MM.1S (cell line): Measurements from ENCODE around the gene RASSF3.

Experiments
- DNase-seq: peaks from one replicate; pipeline ENCODE4 v3.0.0-alpha.2; 2015
- H2AFZ ChIP-seq: fragments of 300-600 bp; sonication (generic); 2 replicates; pipeline ENCODE4 v1.6.0; 2016; ENCODE audit warnings: antibody characterized with exemption, low read length
- H3F3A ChIP-seq: fragments of 300-600 bp; sonication (generic); 2 replicates; pipeline ENCODE4 v1.6.1; 2016; ENCODE audit warnings: mild to moderate bottlenecking, antibody characterized with exemption, low read length, moderate library complexity, mixed read lengths; ENCODE audit not compliant: insufficient read depth
- H3K27ac ChIP-seq: fragments of 300-600 bp; sonication (generic); 2 replicates; pipeline ENCODE4 v1.5.1; 2016; ENCODE audit warnings: mild to moderate bottlenecking, low read length
- H3K27me3 ChIP-seq: fragments of 300-600 bp; sonication (generic); replicated peaks from 2 replicates; pipeline ENCODE4 v1.6.0; 2016; ENCODE audit warnings: low read length; ENCODE audit not compliant: insufficient read depth
- H3K36me3 ChIP-seq: fragments of 300-600 bp; sonication (generic); replicated peaks from 2 replicates; pipeline ENCODE4 v1.6.1; 2016; ENCODE audit warnings: mild to moderate bottlenecking, low read length, mixed read lengths; ENCODE audit not compliant: insufficient read depth
- H3K4me1 ChIP-seq: fragments of 300-600 bp; sonication (generic); 2 replicates; pipeline ENCODE4 v1.6.1; 2016; ENCODE audit warnings: low read length, mixed read lengths
- H3K4me2 ChIP-seq: fragments of 300-600 bp; sonication (generic); 2 replicates; pipeline ENCODE4 v1.6.0; 2016; ENCODE audit warnings: low read depth, low read length
- H3K4me3 ChIP-seq: fragments of 300-600 bp; sonication (generic); 2 replicates; pipeline ENCODE4 v1.5.1; 2016; ENCODE audit warnings: low read length, mixed read lengths
- H3K79me2 ChIP-seq: fragments of 300-600 bp; sonication (generic); 2 replicates; pipeline ENCODE4 v1.6.1; 2016; ENCODE audit warnings: mixed run types, low read length, mixed read lengths
- H3K9ac ChIP-seq: fragments of 300-600 bp; sonication (generic); 2 replicates; pipeline ENCODE4 v1.6.1; 2016; ENCODE audit warnings: low read length, mixed read lengths
- H3K9me2 ChIP-seq: fragments of 300-600 bp; sonication (generic); replicated peaks from 2 replicates; pipeline ENCODE4 v1.6.1; 2016; ENCODE audit warnings: mild to moderate bottlenecking, low read length, mixed read lengths; ENCODE audit not compliant: insufficient read depth
- H3K9me3 ChIP-seq: fragments of 300-600 bp; sonication (generic); replicated peaks from 2 replicates; pipeline ENCODE4 v1.6.1; 2016; ENCODE audit warnings: mild to moderate bottlenecking, low read length, mixed read lengths; ENCODE audit not compliant: insufficient read depth
- H4K20me1 ChIP-seq: fragments of 300-600 bp; sonication (generic); 2 replicates; pipeline ENCODE4 v1.6.1; 2016; ENCODE audit warnings: mild to moderate bottlenecking, low read length, moderate library complexity, mixed read lengths; ENCODE audit not compliant: insufficient read depth
- EZH2 ChIP-seq: fragments of 300-600 bp; sonication (generic); optimal IDR thresholded peaks from 2 replicates; pipeline ENCODE3; 2017; ENCODE audit warnings: low read depth, mild to moderate bottlenecking, antibody characterized with exemption, low read length, mixed read lengths
- EZH2phosphoT487 ChIP-seq: fragments of 300-600 bp; sonication (generic); IDR thresholded peaks from 2 replicates; pipeline ENCODE4 v1.6.1; 2018; ENCODE audit warnings: antibody characterized with exemption, low read length
- TF ChIP-seq, protein P1 (sequence below): fragments of 300-600 bp; sonication (generic); IDR thresholded peaks from 2 replicates; pipeline ENCODE4 v1.5.1; 2016; ENCODE audit warnings: antibody characterized with exemption, low read length, mixed read lengths

Gene RASSF3

DNA sequence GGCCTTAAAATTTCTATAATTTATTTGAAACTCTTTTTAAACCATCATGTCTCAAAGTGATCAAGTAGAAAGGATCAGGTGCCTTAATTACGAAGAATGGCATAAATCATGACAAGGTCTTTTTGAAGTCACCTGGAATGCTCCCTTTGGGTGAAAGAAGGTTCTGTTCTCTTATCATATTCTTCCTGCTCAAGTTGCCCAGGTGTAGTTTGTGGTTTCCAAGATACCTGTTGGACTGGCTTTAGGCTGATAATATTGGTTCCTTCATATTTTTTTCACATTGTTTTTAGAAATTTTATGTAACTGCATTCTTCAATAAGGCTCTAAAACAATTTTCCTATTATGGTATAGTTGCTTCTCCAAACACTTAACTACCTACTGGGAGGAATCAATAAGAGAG, 29.2 kb downstream of the RASSF3 start:
- H3K9me2 ChIP-seq, result no peaks in the 10 kb centered on the region
- DNase-seq, result no peak
- H3K27me3 ChIP-seq, result no peaks in the 10 kb centered on the region
- H3K9ac ChIP-seq, result no peak overlapping the region
- H3K4me2 ChIP-seq, result no peak overlapping the region
- TF ChIP-seq EZH2phosphoT487 (no peak), EZH2 (no peak)
- TF ChIP-seq, protein P1, sequence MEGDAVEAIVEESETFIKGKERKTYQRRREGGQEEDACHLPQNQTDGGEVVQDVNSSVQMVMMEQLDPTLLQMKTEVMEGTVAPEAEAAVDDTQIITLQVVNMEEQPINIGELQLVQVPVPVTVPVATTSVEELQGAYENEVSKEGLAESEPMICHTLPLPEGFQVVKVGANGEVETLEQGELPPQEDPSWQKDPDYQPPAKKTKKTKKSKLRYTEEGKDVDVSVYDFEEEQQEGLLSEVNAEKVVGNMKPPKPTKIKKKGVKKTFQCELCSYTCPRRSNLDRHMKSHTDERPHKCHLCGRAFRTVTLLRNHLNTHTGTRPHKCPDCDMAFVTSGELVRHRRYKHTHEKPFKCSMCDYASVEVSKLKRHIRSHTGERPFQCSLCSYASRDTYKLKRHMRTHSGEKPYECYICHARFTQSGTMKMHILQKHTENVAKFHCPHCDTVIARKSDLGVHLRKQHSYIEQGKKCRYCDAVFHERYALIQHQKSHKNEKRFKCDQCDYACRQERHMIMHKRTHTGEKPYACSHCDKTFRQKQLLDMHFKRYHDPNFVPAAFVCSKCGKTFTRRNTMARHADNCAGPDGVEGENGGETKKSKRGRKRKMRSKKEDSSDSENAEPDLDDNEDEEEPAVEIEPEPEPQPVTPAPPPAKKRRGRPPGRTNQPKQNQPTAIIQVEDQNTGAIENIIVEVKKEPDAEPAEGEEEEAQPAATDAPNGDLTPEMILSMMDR, result no peak
- no peaks in the 10 kb centered on the region for H3K4me1 ChIP-seq
- no peak overlapping the region for H3K4me3 ChIP-seq
- H3K27ac ChIP-seq, result no peak overlapping the region
- H3K36me3 ChIP-seq, result no peaks in the 10 kb centered on the region
- H3F3A ChIP-seq, result no peaks in the 10 kb centered on the region
- no peak overlapping the region for H2AFZ ChIP-seq
- no peaks in the 10 kb centered on the region; the same call in 1 of the 2 replicates for H4K20me1 ChIP-seq
- H3K79me2 ChIP-seq, result peaks cover 58% of the 10 kb centered on the region
- H3K9me3 ChIP-seq, result no peaks in the 10 kb centered on the region

DNA sequence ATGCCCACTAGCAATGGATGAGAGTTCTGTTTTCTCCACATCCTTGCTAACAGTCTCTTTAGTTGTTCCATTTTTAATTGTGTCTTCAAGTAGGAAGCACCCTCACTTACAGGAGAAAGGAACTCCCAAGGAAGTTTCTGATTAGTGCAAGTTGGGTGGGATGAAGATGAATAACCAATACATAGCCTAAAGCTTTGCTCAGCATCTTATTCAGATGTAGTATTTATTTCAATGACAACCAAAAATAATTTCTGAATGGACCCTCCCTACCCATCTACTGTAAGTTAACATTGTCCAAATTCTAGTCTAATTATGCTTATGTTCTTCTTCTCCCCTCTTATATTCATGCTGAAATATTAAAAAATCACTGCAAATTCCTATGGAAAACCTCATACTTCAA, 36.0 kb downstream of the RASSF3 start:
- H3K9me3 ChIP-seq, result no peaks in the 10 kb centered on the region
- H3K27ac ChIP-seq, result no peak overlapping the region
- H4K20me1 ChIP-seq, result no peaks in the 10 kb centered on the region
- H3K27me3 ChIP-seq, result no peaks in the 10 kb centered on the region
- H3K9ac ChIP-seq, result no peak overlapping the region
- H2AFZ ChIP-seq, result no peak overlapping the region
- no peaks in the 10 kb centered on the region for H3K36me3 ChIP-seq
- H3K4me3 ChIP-seq, result no peak overlapping the region
- H3K4me1 ChIP-seq, result peaks cover 4% of the 10 kb centered on the region; the same call in 1 of the 2 replicates
- no peak overlapping the region for H3K4me2 ChIP-seq
- peaks cover 43% of the 10 kb centered on the region for H3K79me2 ChIP-seq
- no peaks in the 10 kb centered on the region for H3K9me2 ChIP-seq
- DNase-seq, result no peak
- H3F3A ChIP-seq, result no peaks in the 10 kb centered on the region; the same call in 1 of the 2 replicates
- TF ChIP-seq EZH2 (no peak), EZH2phosphoT487 (no peak)
- TF ChIP-seq, protein P1, result no peak

DNA sequence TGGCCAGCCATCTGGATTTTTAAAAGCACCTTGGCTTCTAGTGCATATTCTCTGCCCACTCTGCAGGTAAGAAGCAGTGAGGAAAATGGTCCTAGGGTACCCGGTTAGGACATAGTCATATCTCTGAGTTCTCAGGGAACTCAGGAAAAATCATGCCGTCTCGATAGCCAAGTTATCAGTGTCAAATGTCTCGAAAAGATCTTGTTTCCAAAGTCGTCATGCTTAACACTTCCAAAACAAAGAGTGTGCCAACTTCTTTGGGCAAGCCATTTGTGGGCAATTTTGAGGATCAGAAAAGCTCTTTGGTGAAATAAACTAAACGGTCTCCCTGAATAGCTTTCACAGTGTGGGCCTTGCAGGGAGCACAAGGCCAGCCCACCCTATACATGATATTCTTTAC, 39.2 kb downstream of the RASSF3 start:
- Histone ChIP-seq H3K36me3 (no peaks in the 10 kb centered on the region), H3K4me2 (no peak overlapping the region), H3K9me2 (no peaks in the 10 kb centered on the region), H3K4me1 (peaks cover 4% of the 10 kb centered on the region; the same call in 1 of the 2 replicates), H2AFZ (no peak overlapping the region), H3K4me3 (no peak overlapping the region), H3K9ac (no peak overlapping the region), H3K9me3 (no peaks in the 10 kb centered on the region), H3K79me2 (peaks cover 48% of the 10 kb centered on the region), H3K27me3 (no peaks in the 10 kb centered on the region), H3K27ac (no peak overlapping the region), H4K20me1 (no peaks in the 10 kb centered on the region), H3F3A (no peaks in the 10 kb centered on the region; the same call in 1 of the 2 replicates)
- TF ChIP-seq EZH2phosphoT487 (no peak), EZH2 (no peak)
- TF ChIP-seq, protein P1, result no peak
- DNase-seq, result no peak
